Heart right ventricle (tissue), 16 donors: Measurements from ENCODE around the gene FAM76A. TPM values are rescaled to one million over a fixed set of nuclear protein-coding genes. Genes with fewer than 3 reads are reported as not detected.
"Not testable (repeated sequence)": the region's sequence is repeated elsewhere in the genome, so short reads cannot be mapped to it uniquely, and the experiment has no call there.

Source experiments
- ATAC-seq, 8 donors: fragments of 200-7000 bp; cut with Tn5 transposase; one replicate each; pipeline ENCODE4 v1.9.1; 2020; ENCODE audit warnings: mild to moderate bottlenecking in 8 of 8, moderate library complexity in 8 of 8, moderate number of reproducible peaks in 1 of 8
- DNase-seq, 2 donors: peaks; one replicate each; pipeline ENCODE4 v3.0.0-alpha.2; 2020
- H3K27ac ChIP-seq, 10 donors: fragments of 200-600 bp; sonication (generic) in 2 of 10; one replicate each; pipeline versions ENCODE4 v1.5.0 to v1.8.0; 2020 to 2022; ENCODE audit warnings: mild to moderate bottlenecking in 3 of 10
- H3K27me3 ChIP-seq, 7 donors: fragments of 200-600 bp; one replicate each; pipeline ENCODE4 v1.8.0; 2021 to 2022; ENCODE audit warnings: mild to moderate bottlenecking in 2 of 7
- H3K36me3 ChIP-seq, 9 donors: fragments of 200-600 bp; sonication (generic) in 1 of 9; one replicate each; pipeline versions ENCODE4 v1.5.0 to v1.8.0; 2020 to 2022; ENCODE audit warnings: mild to moderate bottlenecking in 2 of 9
- H3K4me1 ChIP-seq, 9 donors: fragments of 200-600 bp; sonication (generic) in 1 of 9; one replicate each; pipeline versions ENCODE4 v1.5.0 to v1.8.0; 2020 to 2022; ENCODE audit warnings: mild to moderate bottlenecking in 4 of 9
- H3K4me3 ChIP-seq, 10 donors: fragments of 200-600 bp; sonication (generic) in 2 of 10; one replicate each; pipeline versions ENCODE4 v1.5.0 to v1.8.0; 2020 to 2022; ENCODE audit warnings: mild to moderate bottlenecking in 7 of 10, moderate library complexity in 2 of 10
- H3K9me3 ChIP-seq, 11 donors: fragments of 200-600 bp in 10 of 11; sonication (generic) in 2 of 11; one replicate each; pipeline versions ENCODE4 v1.5.0 to v1.8.0; 2013 to 2022; ENCODE audit warnings: mild to moderate bottlenecking in 2 of 11, control low read depth in 1 of 11, moderate library complexity in 1 of 11
- WGBS, 2 donors: extraction: QIAGEN DNeasy Blood & Tissue Kit; methylation state at CpG; one replicate each; pipeline ENCODE4 v1.1.7; 2013; ENCODE audit warnings: inconsistent platforms in 1 of 2; 5-methylcytosine and 5-hydroxymethylcytosine counted together
- intact Hi-C, 10 donors: fragments of 100-400 bp; cut with DNase I; formaldehyde crosslinking; loops; one replicate each; pipeline versions ENCODE4 v1.11.1 to v1.14.2; 2022
- polyA plus RNA-seq, 2 donors: library from polyadenylated mRNA; stranded (reverse); fragments of 200-250 nt; gene quantifications; one replicate each; pipeline ENCODE4 v1.2.3, GENCODE V29; 2013
- total RNA-seq, 10 donors: library from RNA; stranded (reverse); fragmentation: NEBNext Ultra II Directional in 3 of 10; extraction: Animal tissue kit (Norgen Biotek cat#: 25700) in 3 of 10; gene quantifications; one replicate each; pipeline versions ENCODE4 v1.2.1 to v1.2.4, GENCODE V29; 2021 to 2023
- TF ChIP-seq, protein P1 (sequence below), 9 donors: fragments of 200-600 bp; sonication (generic) in 2 of 9; IDR thresholded peaks; one replicate each; pipeline versions ENCODE4 v1.5.0 to v1.8.0; 2021 to 2022; ENCODE audit warnings: antibody characterized with exemption in 9 of 9, mild to moderate bottlenecking in 5 of 9, moderate library complexity in 1 of 9
- donor health status: Arrhythmogenic right ventricular cardiomyopathy.
- donor health status: ischemic (EF 13 %, LVEDD 7.1; RV severe dilation, severe dysfunction).
- donor health status: healthy with polysubstance abuse.
- donor health status: DM: no; HTN: yes; CAD: no.
- donor health status: DM: no; HTN: no; CAD: no.
- donor health status: ischemic (EF 25% LVEDD 6.9; RV normal size, moderate dysfunction).
- donor health status: ischemic (EF 25% LVEDD 5.7; RV mildly dilated, moderate dysfunction).
- donor health status: healthy.
- donor health status: DM: yes; HTN: yes; CAD: no.
- donor health status: Ischemic cardiomyopathy.
- donor health status: ischemic (EF 35%, LVEDD 5.7; RV mildly dilated, moderate dysfunction).
- donor health status: nonischemic (EF 11% LVEDD 7.7; RV severe dilation, severe dysfunction).
- donor health status: DM: yes; HTN: yes; CAD: no.
- donor health status: PGD.
- donor health status: ischemic (EF 29% LVEDD 5.4; RV normal size, mild dysfunction).
- donor health status: nonischemic (EF 23%, LVEDD 6.1; RV moderate dilation, normal function).

FAM76A gene
- total and polyA plus RNA-seq, 12 donors: 2.8 to 15.1 (median 12.7) TPM

- Histone ChIP-seq H3K9me3 (no peaks in the 10 kb centered on the region), H3K27me3 (no peaks in the 10 kb centered on the region), H3K4me1 (peaks cover 0 to 59% (median 27%) of the 10 kb centered on the region in 9 donors), H3K36me3 (peaks cover 0 to 30% (median 0%) of the 10 kb centered on the region in 9 donors), H3K27ac (peak overlapping the region; percentile 93 to 99 (median 96)), H3K4me3 (peak overlapping the region; percentile 71 to 100 (median 91))
- ATAC-seq: peak in 6 of 8 donors; percentile 7 to 38 (median 21)
- 23 to 26% methylated on average over 3 of the region's 3 CpGs for WGBS, 2 donors
- intact Hi-C loops: loop anchor here in 3 of 10 donors (1.0 to 5.0 kb wide), 3 partner anchors 15 to 49 kb away; partner anchors contain the start of gene FAM76A (in 3 of the 3)
- TF ChIP-seq, protein P1, sequence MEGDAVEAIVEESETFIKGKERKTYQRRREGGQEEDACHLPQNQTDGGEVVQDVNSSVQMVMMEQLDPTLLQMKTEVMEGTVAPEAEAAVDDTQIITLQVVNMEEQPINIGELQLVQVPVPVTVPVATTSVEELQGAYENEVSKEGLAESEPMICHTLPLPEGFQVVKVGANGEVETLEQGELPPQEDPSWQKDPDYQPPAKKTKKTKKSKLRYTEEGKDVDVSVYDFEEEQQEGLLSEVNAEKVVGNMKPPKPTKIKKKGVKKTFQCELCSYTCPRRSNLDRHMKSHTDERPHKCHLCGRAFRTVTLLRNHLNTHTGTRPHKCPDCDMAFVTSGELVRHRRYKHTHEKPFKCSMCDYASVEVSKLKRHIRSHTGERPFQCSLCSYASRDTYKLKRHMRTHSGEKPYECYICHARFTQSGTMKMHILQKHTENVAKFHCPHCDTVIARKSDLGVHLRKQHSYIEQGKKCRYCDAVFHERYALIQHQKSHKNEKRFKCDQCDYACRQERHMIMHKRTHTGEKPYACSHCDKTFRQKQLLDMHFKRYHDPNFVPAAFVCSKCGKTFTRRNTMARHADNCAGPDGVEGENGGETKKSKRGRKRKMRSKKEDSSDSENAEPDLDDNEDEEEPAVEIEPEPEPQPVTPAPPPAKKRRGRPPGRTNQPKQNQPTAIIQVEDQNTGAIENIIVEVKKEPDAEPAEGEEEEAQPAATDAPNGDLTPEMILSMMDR (IDR thresholded peaks at IDR 0.05): no peak
- DNase-seq: no peak
Measured at GRCh38 chr1:27773826-27774445, 48.2 kb downstream of the FAM76A start.

GRCh38 chr1:27774654-27775053 lies 48.9 kb downstream of the FAM76A start:
- DNase-seq: no peak
- Histone ChIP-seq H3K4me3 (peak overlapping the region in 7 of 10 donors; percentile 80 to 100 (median 91)), H3K9me3 (no peaks in the 10 kb centered on the region), H3K4me1 (peaks cover 0 to 67% (median 30%) of the 10 kb centered on the region in 9 donors), H3K36me3 (peaks cover 0 to 30% (median 0%) of the 10 kb centered on the region in 9 donors), H3K27ac (peak overlapping the region in 8 of 10 donors; percentile 94 to 99 (median 96)), H3K27me3 (no peaks in the 10 kb centered on the region)
- TF ChIP-seq, protein P1 (IDR thresholded peaks at IDR 0.05): no peak
- ATAC-seq: no peak
- intact Hi-C loops: loop anchor here in 2 of 10 donors (5.0 kb wide), 1 partner anchor 47 kb away; the partner anchor contains the start of gene FAM76A (in 2 of the 2)
- WGBS, 2 donors: 81 to 92% methylated on average over 2 of the region's 2 CpGs

DNA sequence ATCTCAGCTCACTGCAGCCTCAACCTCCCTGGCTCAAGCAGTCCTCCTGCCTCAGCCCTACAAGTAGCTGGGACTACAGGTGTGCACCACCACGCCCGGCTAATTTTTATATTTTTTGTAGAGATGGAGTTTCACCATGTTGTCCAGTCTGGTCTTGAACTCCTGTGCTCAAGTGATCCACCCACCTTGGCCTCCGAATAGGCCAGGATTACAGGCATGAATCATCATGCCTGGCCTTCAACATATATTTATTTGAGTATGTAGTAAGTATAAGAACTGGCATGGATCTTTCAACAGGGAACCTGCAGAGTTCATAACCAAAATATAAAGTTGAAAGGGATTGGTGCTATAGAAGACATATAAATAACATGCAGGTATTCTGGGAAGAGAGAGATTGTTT lies 49.6 kb downstream of the FAM76A start:
- peaks cover 0 to 33% (median 0%) of the 10 kb centered on the region in 9 donors for H3K36me3 ChIP-seq
- peaks cover 0 to 73% (median 30%) of the 10 kb centered on the region in 9 donors for H3K4me1 ChIP-seq
- H3K27ac ChIP-seq: peak overlapping the region in 1 of 10 donors; percentile 99
- WGBS, 2 donors: 86% methylated on average over 3 of the region's 3 CpGs
- H3K9me3 ChIP-seq, ATAC-seq, H3K27me3 ChIP-seq, DNase-seq, intact Hi-C loops, H3K4me3 ChIP-seq: not testable (repeated sequence)

DNA sequence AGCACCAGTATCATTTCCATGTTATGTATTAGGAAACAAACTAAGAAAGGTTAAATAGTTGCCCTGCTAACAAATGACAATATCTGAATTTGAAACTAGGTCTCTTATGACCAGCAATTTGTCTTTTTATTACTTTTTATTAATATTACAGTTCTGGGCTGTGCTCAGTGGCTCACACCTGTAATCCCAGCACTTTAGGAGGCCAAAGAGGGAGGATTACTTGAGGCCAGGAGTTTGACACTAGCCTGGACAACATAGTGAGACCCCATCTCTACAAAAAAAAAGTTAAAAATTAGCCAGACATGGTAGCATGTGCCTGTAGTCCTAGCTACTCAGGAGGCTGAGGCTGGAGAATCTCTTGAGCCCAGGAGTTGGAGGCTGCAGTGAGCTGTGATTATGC lies 50.5 kb downstream of the FAM76A start:
- intact Hi-C loops, H3K4me3 ChIP-seq, H3K27me3 ChIP-seq, H3K27ac ChIP-seq, H3K9me3 ChIP-seq, DNase-seq, ATAC-seq: not testable (repeated sequence)
- H3K36me3 ChIP-seq: peaks cover 0 to 40% (median 0%) of the 10 kb centered on the region in 9 donors
- peaks cover 0 to 83% (median 30%) of the 10 kb centered on the region in 9 donors for H3K4me1 ChIP-seq

DNA sequence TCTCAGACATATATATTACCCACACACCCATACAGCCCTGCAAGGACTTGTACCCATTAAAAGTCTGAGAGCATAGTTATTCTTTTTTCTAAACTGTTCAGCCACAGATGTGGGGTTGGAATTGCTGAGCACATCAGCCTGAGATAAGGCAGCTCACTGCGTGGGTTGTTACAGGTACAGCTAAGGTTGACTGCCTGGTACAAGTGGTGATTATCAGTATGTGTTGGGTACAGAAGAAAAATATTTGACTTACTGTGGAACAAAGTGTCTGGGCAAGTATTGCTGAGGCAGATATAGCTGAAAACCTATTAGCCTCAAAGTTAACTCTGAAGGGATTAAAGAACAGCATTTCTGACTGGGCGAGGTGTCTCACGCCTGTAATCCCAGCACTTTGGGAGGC lies 52.3 kb downstream of the FAM76A start:
- ATAC-seq (no peak), DNase-seq (no peak)
- Histone ChIP-seq H3K9me3 (no peaks in the 10 kb centered on the region), H3K4me3 (no peak overlapping the region), H3K4me1 (peaks cover 0 to 85% (median 31%) of the 10 kb centered on the region in 9 donors), H3K36me3 (peaks cover 0 to 44% (median 0%) of the 10 kb centered on the region in 9 donors), H3K27ac (no peak overlapping the region), H3K27me3 (no peaks in the 10 kb centered on the region)
- TF ChIP-seq, protein P1 (IDR thresholded peaks at IDR 0.05): no peak
- 77 to 85% methylated on average over 3 of the region's 3 CpGs for WGBS, 2 donors
- intact Hi-C loops: no loop called here
